HUES64 (cell line): Measurements from ENCODE around the gene SLC13A4.
"Not testable (repeated sequence)": the region's sequence is repeated elsewhere in the genome, so short reads cannot be mapped to it uniquely, and the experiment has no call there.

Experiments
- H3K27ac ChIP-seq: 2 replicates; pipeline ENCODE4 v1.7.0; 2013; ENCODE audit warnings: low read depth, low read length, inconsistent platforms
- H3K27me3 ChIP-seq: 2 replicates; pipeline ENCODE4 v1.6.1; 2013; ENCODE audit warnings: mild to moderate bottlenecking, low read length; ENCODE audit not compliant: insufficient read depth
- H3K36me3 ChIP-seq: 2 replicates; pipeline ENCODE4 v1.6.1; 2013; ENCODE audit warnings: mild to moderate bottlenecking, low read length; ENCODE audit not compliant: insufficient read depth
- H3K4me1 ChIP-seq: 2 replicates; pipeline ENCODE4 v1.6.1; 2013; ENCODE audit warnings: mild to moderate bottlenecking, low read length, moderate library complexity; ENCODE audit not compliant: insufficient read depth
- H3K4me3 ChIP-seq: 2 replicates; pipeline ENCODE4 v1.5.1; 2013; ENCODE audit warnings: mild to moderate bottlenecking, low read length, moderate library complexity
- H3K9ac ChIP-seq: 2 replicates; pipeline ENCODE4 v1.6.1; 2013; ENCODE audit warnings: mild to moderate bottlenecking, low read depth, low read length
- H3K9me3 ChIP-seq: 2 replicates; pipeline ENCODE4 v1.6.1; 2013; ENCODE audit warnings: low read depth, low read length; ENCODE audit not compliant: insufficient read depth
- WGBS: fragments of 150-250, 120-280 bp; methylation state at CpG from one replicate; pipeline ENCODE4 v1.1.7; 2013; ENCODE audit warnings: missing lambda C conversion rate; 5-methylcytosine and 5-hydroxymethylcytosine counted together

The SLC13A4 gene

GRCh38 chr7:135745703-135746312 is 17.8 kb upstream of the SLC13A4 start:
- H3K9ac ChIP-seq: no peak overlapping the region
- no peaks in the 10 kb centered on the region for H3K9me3 ChIP-seq
- 89% methylated on average over 9 of the region's 9 CpGs for WGBS
- H3K4me3 ChIP-seq: no peak overlapping the region
- no peaks in the 10 kb centered on the region for H3K27me3 ChIP-seq
- H3K4me1 ChIP-seq: peaks cover 6% of the 10 kb centered on the region; the same call in 1 of the 2 replicates
- no peak overlapping the region for H3K27ac ChIP-seq
- no peaks in the 10 kb centered on the region for H3K36me3 ChIP-seq

- Histone ChIP-seq H3K9ac (no peak overlapping the region), H3K27ac (no peak overlapping the region), H3K4me1 (peaks cover 6% of the 10 kb centered on the region; the same call in 1 of the 2 replicates), H3K27me3 (no peaks in the 10 kb centered on the region), H3K36me3 (no peaks in the 10 kb centered on the region), H3K9me3 (no peaks in the 10 kb centered on the region), H3K4me3 (no peak overlapping the region)
- 95% methylated on average over 8 of the region's 8 CpGs for WGBS
Observed at GRCh38 chr7:135744938-135745702, 17.1 kb upstream of the SLC13A4 start.

GRCh38 chr7:135743907-135744731 is 16.1 kb upstream of the SLC13A4 start:
- H3K27ac ChIP-seq: no peak overlapping the region
- H3K36me3 ChIP-seq: no peaks in the 10 kb centered on the region
- no peaks in the 10 kb centered on the region for H3K27me3 ChIP-seq
- H3K9me3 ChIP-seq: no peaks in the 10 kb centered on the region
- H3K9ac ChIP-seq: no peak overlapping the region
- H3K4me3 ChIP-seq: no peak overlapping the region
- 72% methylated on average over 12 of the region's 14 CpGs for WGBS
- H3K4me1 ChIP-seq: peaks cover 6% of the 10 kb centered on the region; the same call in 1 of the 2 replicates

- 94% methylated on average over 4 of the region's 4 CpGs for WGBS
- no peaks in the 10 kb centered on the region for H3K27me3 ChIP-seq
- no peaks in the 10 kb centered on the region for H3K36me3 ChIP-seq
Observed at GRCh38 chr7:135742371-135742770, 14.4 kb upstream of the SLC13A4 start.

GRCh38 chr7:135741905-135742304 is 13.9 kb upstream of the SLC13A4 start:
- no peaks in the 10 kb centered on the region for H3K27me3 ChIP-seq
- WGBS: 44% methylated on average over 2 of the region's 2 CpGs
- peaks cover 6% of the 10 kb centered on the region; the same call in 1 of the 2 replicates for H3K4me1 ChIP-seq
- no peaks in the 10 kb centered on the region for H3K9me3 ChIP-seq
- no peaks in the 10 kb centered on the region for H3K36me3 ChIP-seq
- H3K9ac ChIP-seq: no peak overlapping the region
- no peak overlapping the region for H3K27ac ChIP-seq
- no peak overlapping the region for H3K4me3 ChIP-seq

More at GRCh38 chr7:135742371-135742770, 14.4 kb upstream of the SLC13A4 start:
- no peaks in the 10 kb centered on the region for H3K9me3 ChIP-seq
- H3K9ac ChIP-seq: no peak overlapping the region
- no peak overlapping the region for H3K27ac ChIP-seq
- H3K4me1 ChIP-seq: peaks cover 6% of the 10 kb centered on the region; the same call in 1 of the 2 replicates
- no peak overlapping the region for H3K4me3 ChIP-seq

- Histone ChIP-seq H3K36me3 (no peaks in the 10 kb centered on the region), H3K27ac (no peak overlapping the region), H3K4me1 (peaks cover 6% of the 10 kb centered on the region; the same call in 1 of the 2 replicates), H3K27me3 (no peaks in the 10 kb centered on the region), H3K9me3 (no peaks in the 10 kb centered on the region), H3K4me3 (no peak overlapping the region), H3K9ac (no peak overlapping the region)
- 96% methylated on average over 3 of the region's 3 CpGs for WGBS
Observed at GRCh38 chr7:135740889-135741288, 12.9 kb upstream of the SLC13A4 start.

- not testable (repeated sequence) for H3K9ac ChIP-seq, H3K4me1 ChIP-seq, H3K27me3 ChIP-seq, H3K9me3 ChIP-seq, H3K4me3 ChIP-seq, H3K36me3 ChIP-seq, H3K27ac ChIP-seq
- 94% methylated on average over 10 of the region's 10 CpGs for WGBS
Observed at GRCh38 chr7:135737306-135737647, 9.3 kb upstream of the SLC13A4 start.

GRCh38 chr7:135736586-135737305 is 8.8 kb upstream of the SLC13A4 start:
- no peaks in the 10 kb centered on the region for H3K27me3 ChIP-seq
- WGBS: 89% methylated on average over 6 of the region's 6 CpGs
- no peak overlapping the region for H3K9ac ChIP-seq
- H3K4me3 ChIP-seq: no peak overlapping the region
- H3K36me3 ChIP-seq: no peaks in the 10 kb centered on the region
- H3K9me3 ChIP-seq: no peaks in the 10 kb centered on the region
- no peaks in the 10 kb centered on the region for H3K4me1 ChIP-seq
- no peak overlapping the region for H3K27ac ChIP-seq

GRCh38 chr7:135734343-135734689 is 6.3 kb upstream of the SLC13A4 start:
- Histone ChIP-seq H3K9me3 (no peaks in the 10 kb centered on the region), H3K9ac (no peak overlapping the region), H3K36me3 (no peaks in the 10 kb centered on the region), H3K27ac (no peak overlapping the region), H3K27me3 (no peaks in the 10 kb centered on the region), H3K4me1 (no peaks in the 10 kb centered on the region), H3K4me3 (no peak overlapping the region)
- WGBS: 93% methylated on average over 1 of the region's 1 CpG

GRCh38 chr7:135733603-135734342 is 5.8 kb upstream of the SLC13A4 start:
- no peak overlapping the region for H3K4me3 ChIP-seq
- no peaks in the 10 kb centered on the region for H3K36me3 ChIP-seq
- no peaks in the 10 kb centered on the region for H3K9me3 ChIP-seq
- 93% methylated on average over 21 of the region's 21 CpGs for WGBS
- H3K4me1 ChIP-seq: peaks cover 2% of the 10 kb centered on the region; the same call in 1 of the 2 replicates
- no peak overlapping the region for H3K9ac ChIP-seq
- H3K27me3 ChIP-seq: no peaks in the 10 kb centered on the region
- H3K27ac ChIP-seq: no peak overlapping the region
